Measurements from ENCODE around the gene SYTL3.
A peak's percentile ranks its signal among the peaks of the same experiment; 100 is the strongest.
"Not testable (repeated sequence)": the region's sequence is repeated elsewhere in the genome, so short reads cannot be mapped to it uniquely, and the experiment has no call there.

SYTL3 gene

DNA sequence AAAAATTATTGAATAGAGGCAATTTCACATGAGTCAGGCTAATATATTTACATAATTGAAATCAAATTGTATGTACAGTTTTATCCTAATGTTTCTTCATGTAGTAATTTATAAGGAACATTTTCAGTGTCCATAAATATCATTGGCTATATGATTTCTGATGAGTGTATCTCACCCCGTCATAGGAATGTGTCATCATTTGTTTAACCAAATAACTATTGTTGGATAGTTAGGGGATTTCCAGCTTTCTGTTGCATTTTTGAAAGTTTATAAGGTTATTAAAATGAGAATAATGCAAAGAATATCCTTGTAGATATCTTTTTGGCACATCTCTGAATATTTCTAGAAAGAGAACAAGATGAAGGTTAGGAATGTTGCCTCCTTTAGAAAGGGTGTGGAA, 39.0 kb downstream of the SYTL3 start:
- no peak for DNase-seq (ENCODE audit: low read depth in 2 of 2)

DNA sequence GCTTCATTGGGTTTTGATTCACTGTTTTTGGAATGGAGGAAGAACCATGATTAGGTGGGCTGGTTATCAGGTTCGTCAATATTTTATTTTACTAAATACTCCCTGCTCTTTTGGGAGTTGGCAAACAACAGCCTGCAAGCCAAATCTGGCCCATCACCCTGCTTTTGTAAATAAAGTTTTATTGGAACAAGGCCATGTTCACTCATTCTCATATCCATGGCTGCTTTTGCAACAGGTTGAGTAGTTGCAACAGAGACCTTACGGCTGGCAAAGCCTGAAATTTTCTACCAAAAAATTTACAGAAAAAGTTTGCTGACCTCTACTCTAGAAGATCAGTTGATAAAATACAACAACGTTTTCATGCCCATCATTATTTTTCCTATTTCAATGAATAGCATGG, 45.1 kb downstream of the SYTL3 start:
- DNase-seq (ENCODE audit: low read depth in 2 of 2) = no peak

DNA sequence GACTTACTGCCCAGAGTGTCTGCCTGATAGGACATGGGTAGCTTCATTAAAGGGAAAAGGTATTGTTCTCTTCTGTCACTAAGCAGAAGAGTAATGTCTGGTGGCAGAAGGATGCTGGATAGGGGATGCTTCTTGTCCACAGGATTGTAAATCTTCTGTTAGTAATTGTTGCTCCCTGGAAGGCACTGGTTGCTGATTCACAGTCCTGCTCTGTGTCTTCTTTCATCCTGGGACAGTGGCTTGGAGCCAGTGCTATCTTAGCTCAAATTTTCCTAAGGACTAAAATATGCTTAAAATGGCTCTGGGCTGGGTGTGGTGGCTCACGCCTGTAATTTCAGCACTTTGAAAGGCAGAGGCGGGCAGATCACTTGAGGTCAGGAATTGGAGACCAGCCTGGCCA, 48.0 kb downstream of the SYTL3 start:
- no peak for DNase-seq (ENCODE audit: low read depth in 2 of 2)

DNA sequence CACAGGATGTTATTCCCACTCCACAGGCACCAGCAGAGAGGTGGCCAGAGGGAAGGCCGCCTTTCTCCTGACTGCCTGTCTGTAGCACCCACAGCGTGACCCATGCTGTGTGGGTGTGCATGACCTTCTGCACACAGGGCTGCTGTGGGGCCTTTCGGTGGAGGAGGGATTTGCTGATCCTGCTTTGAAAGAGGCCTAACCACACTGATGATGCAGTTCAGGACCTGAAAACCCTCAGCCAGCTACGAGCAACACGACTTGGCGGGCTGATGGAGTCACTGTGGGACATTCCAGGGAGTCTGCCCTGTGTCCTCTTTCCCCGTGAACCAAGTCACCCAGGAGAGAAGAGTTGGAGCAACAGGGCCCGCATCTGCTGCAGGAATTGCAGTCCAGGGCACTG, 49.1 kb downstream of the SYTL3 start:
- no peak for DNase-seq (ENCODE audit: low read depth in 2 of 2)

DNA sequence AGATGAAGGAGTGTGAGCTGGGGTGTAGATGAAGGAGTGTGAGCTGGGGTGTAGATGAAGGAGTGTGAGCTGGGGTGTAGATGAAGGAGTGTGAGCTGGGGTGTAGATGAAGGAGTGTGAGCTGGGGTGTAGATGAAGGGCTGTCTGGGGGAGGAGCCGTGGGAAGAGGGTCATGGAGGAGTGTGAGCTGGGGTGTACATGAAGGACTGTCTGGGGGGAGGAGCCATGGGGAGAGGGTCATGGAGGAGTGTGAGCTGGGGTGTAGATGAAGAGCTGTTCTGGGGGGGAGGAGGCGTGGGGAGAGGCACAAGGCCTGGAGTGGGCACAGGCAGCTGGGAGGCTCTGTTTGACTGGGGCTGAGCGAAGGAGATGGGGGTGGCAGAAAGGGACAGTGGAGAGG, 51.4 kb downstream of the SYTL3 start:
- DNase-seq (ENCODE audit: low read depth in 2 of 2) = not testable (repeated sequence)

DNA sequence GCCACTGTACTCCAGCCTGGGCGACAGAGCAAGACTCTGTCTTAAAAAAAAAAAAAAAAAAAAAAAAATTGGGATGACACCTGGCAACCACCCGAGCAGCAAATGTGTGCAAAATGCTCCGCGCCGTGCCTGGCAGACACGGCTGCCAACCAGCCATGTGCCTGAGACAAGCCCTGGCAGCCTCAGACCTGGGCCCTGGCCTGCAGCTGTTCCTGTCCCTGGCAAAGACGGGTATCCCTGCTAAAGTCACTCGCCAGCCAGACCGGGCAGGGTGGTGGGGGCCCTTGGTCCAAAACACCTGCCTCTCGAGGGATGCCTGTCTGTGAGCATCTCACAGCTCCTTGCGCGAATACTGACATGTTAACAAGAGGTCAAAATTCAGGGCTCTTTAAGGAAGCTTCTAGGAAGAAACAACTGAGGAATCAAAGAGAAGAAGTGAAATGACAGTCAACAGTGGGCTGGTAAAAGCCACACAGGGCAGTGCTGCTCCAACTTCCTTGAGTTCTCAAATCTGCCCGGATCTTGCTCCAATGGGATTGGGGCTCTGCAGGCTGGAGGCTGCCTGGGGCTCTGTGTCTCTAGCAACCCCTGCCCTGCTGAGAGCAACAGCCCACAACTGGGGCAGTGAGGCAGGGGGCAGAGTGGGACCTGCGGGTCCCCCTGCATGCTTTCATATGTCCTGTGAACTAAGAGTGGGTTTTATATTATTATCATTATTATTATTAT, 53.4 kb downstream of the SYTL3 start:
- no peak for DNase-seq (ENCODE audit: low read depth in 2 of 2)

DNA sequence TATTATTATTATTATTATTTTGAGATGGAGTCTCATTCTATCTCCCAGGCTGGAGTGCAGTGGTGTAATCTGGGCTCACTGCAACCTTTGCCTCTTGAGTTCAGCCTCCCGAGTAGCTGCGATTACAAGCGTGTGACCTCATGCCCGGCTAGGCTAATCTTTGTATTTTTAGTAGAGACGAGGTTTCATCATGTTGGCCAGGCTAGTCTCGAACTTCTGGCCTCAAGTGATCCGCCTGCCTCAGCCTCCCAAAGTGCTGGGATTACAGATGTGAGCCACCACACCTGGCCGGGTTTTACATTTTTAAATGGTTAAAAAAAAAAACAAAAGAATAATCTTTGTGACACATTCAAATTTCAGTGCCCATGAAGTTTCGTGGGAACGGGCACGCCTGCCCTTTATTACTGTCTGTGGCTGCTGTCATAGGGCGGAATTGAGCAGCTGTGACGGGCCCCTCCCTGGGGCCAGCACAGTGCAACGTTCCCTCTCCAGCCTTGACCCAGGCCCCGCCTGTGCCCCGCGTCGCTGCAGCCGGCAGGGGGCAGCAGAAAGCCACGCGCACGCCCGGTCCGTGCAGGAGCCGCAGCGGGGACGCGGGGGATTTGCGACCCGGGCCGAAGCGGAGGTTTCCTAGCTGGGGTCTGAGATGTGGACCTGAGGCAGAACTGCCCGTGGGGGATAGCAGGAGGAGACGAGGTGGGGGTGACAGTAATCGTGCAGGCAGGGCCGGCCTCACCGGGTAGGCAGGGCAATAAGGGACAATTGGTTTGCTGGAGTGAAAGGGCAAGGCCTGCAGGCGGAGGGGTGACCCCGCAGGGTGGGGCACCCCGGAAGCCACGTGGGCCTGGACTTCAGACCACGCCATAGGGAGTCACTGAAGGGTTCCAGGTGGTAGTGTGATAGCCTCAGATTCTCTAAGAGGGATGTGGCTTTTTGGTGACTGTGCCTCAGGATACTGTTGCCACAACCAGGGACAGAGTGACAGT, 54.3 kb downstream of the SYTL3 start:
- DNase-seq (ENCODE audit: low read depth in 2 of 2) = peak; percentile 63 to 68

DNA sequence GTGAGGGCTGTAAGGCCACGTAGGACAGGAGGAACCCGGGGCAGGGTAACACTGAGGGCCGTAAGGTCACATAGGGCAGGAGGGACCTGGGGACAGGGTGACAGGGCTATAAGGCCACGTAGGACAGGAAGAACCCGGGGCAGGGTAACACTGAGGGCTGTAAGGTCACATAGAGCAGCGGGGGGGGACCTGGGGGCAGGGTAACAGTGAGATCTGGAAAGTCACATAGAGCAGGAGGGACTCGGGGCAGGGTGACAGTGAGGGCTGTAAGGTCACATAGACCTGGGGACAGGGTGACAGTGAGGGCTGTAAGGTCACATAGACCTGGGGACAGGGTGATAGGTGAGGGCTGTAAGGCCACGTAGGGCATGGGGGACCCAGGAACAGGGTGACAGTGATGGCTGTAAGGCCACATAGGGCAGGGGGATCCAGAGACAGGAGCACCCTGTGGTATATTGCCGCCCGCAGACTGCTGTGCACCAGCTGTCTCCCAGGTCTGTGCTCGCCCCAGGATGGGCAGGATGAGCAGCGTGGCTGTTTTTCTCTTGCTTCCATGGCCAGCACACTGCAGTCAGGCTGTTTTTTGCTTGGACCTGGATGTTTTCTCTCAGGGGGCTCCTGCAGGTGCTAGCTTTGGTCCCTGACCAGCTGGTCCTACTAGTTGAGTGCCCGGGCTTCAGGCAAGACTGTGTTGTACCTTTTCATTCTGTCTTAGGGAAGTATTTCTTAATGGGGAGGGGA, 55.7 kb downstream of the SYTL3 start:
- DNase-seq (ENCODE audit: low read depth in 2 of 2) = no peak

DNA sequence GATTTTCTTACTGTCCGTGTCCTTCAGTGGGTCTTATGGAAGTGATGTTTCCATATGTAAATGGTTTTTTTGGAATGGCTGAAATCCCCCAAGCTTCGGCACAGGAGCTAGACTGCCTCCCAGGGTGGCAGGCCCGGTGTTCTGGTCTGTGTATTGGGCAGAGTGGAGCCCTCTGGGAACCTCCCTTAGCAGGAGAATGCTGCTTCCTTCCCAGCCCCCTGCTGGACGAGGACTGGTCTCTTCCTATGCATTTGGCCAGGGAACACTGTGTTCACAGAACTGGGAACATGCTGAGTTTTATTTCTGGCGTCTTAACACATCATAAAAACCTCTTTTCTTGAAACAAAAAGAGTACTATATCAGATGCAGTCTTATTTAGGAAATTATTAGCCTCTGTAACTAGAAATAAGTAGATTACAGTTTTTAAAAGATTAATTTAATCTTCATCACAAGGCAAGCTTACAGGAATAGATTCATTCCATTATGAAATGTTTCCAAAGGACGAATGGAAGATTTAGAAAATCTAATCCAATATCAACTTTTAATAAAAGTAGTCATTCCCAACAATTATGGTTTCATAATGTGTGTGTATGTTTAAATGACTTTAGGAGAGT, 56.6 kb downstream of the SYTL3 start:
- DNase-seq (ENCODE audit: low read depth in 2 of 2) = no peak

DNA sequence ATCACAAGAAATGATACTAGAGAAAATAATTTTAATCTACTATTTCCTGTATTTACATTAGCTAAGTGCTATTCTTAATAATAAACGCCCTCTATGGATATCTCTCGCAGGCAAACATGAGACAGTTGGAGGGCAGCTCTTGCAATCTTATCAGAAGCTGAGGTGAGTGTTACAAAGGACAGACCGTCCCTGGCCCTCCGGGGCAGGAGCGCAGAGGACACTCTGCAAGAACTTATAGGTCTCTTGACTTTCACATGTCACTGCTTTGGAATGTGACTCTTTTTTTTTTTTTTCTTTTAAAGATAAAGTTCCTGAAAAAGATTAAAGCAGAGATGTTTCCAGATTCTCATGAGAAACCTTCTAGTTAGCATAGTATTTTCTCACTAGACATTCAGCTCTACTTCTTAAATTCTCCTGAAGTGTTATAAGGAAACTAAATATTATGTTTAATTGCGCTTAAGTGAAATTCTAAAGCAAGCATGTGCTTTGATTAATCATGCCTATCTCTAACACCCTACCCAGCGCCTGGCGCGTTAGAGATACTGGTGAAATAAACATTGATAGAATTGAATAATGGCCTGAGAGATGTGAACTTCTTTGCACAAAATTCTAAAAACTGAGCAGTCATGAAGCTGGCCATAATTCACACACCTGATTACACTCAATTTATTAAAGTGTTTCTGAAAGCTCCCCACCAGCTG, 57.4 kb downstream of the SYTL3 start:
- no peak for DNase-seq (ENCODE audit: low read depth in 2 of 2)

DNA sequence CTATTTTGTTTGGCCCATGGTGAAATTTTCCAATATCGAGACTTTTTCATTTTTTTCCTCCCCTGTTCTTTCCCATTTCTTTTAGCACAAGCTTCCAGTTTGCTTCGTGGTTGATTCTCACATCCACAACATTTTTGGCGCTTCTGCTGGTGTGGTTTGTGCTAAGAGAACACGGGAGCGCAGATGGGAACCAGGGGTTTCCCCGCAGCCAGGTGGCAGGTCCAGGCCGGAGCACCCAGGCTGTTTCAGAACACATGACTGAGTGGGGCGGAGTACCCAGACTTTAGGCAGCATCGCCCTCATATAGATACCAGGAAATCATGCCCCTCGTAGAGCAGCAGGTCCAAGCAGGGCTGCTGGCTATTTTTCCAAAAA, 58.0 kb downstream of the SYTL3 start:
- no peak for DNase-seq (ENCODE audit: low read depth in 2 of 2)

DNA sequence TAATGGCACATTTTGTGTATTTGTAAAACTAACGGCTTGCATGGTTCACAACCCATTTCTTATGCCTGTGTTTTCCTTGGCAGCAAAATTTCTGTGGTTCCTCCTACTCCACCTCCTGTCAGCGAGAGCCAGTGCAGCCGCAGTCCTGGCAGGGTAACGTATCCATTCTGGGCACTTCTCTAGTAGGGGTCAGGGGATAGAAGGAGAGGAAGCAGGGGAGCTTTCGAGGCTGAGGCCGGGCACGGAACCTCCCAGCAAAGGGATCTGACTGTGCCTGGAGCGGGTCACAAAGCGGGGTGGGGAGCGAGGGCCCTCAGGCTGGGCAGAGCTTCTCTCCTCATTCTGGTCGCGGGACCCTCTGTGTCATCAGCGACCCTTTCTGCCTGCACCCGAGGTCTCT, 58.4 kb downstream of the SYTL3 start:
- DNase-seq (ENCODE audit: low read depth in 2 of 2) = no peak

DNA sequence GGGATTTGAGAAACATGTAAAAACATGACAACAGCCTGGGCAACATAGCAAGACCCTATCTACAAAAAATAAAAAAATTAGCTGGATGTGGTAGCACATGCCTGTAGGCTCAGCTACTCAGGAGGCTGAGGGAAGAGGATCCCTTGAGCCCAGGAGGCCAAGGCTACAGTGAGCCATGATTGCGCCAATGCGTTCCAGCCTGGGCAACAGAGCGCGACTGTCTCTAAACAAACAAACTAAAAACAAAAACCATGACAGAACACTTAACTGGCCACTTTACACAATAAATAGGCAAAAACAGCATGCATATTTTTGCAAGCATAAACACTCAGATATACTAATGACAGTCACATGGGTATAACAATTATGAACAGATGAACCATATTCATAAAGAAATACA, 60.0 kb downstream of the SYTL3 start:
- no peak for DNase-seq (ENCODE audit: low read depth in 2 of 2)

DNA sequence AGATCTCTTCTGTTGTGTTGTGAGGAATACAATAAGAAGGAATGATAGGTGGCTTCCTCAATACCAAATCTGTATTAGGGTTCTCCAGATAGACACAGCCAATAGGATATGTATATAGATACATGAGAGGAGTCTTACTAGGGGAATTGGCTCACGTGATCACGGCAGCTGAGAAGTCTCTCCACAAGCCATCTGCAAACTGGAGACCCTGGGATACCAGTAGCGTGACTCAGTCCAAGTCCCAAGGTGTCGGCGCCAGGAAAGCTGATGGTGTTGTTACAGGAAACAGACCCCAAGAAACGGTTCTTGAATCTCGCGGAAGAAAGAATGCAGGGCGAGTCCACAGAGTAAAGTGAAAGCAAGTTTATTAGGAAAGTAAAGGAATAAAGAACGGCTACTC, 61.4 kb downstream of the SYTL3 start:
- DNase-seq (ENCODE audit: low read depth in 2 of 2) = no peak

DNA sequence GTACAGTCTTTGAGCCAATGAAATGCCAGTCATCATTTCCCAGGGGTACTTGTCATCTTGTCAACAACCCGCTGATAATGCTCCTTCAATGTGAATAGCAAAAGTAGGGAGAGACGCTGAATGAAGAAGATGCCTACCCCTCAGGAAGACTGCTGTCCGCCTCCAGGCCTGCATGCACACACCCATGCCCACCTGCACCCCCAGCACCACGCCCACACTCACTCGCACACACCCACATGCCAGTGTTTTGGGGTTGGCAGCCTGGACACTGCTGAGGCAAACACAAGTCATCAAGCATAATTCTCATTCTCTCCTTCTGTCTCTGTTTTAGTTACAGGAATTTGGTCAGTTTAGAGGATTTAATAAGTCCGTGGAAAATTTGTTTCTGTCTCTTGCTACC, 63.6 kb downstream of the SYTL3 start:
- DNase-seq (ENCODE audit: low read depth in 2 of 2) = no peak

DNA sequence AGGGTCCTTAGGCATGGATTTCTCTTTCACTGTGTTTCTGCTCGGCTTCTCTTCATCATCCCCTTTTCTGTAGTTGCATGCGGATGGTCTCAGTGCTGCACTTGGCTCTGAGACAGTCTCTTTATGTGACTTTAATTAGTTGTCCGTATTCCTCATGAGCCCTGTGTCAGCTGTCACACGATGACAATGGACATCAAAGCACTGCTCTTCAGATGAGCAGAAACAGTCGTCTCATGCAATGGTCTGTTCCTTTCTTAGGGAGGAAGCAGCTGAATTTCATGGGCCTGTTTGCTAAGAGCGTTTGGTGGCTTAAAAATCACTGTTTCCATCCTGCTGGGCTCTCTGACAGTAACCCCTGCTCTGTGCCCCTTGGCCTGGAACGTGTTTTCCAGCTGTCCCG, 64.9 kb downstream of the SYTL3 start:
- DNase-seq (ENCODE audit: low read depth in 2 of 2) = no peak

DNA sequence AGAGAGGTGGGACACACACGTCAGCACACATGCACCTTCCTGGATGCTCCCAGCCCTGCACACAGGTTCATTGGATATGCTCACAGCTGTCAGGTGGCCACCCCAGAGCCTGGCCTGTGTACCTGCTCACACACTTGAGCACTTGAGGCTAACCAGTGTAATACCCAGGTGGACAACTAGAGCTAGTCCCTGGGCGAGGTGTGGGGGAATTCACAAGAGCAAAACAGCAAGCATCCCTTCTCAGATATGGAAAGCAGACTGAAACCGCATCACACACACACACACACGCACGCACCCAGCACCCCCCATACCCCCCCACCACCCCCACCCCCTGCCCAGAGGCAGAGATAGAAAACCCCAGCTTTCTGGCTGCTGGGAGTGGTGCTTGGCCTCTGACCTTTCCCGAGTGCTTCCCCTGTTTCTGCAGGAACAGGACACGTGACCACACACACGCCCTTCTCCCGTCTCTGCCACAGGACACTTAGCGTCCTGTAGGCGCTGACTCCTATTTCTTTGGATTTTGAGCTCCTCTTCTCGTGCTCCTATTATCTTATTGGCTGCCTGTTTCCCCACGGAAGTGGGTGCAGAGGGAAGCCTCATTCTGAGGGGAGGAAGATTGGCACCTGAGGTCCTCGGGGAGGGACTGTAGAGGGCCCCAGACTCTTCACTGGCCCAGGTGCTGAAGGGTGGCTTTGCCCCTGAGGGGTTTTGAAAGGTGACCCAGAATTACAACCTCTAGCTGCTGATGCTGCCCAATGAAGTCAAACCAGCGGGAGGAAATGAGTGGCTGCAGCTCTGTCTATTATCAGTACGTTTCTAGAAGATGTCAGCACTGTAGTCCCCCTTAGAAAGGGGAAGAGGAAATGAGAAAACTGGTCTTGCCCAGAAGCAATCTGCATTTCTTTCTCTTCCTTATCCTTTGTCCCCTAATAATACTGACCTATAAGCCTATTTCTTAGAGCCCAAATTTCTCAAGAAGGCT, 65.8 kb downstream of the SYTL3 start:
- DNase-seq (ENCODE audit: low read depth in 2 of 2) = no peak

DNA sequence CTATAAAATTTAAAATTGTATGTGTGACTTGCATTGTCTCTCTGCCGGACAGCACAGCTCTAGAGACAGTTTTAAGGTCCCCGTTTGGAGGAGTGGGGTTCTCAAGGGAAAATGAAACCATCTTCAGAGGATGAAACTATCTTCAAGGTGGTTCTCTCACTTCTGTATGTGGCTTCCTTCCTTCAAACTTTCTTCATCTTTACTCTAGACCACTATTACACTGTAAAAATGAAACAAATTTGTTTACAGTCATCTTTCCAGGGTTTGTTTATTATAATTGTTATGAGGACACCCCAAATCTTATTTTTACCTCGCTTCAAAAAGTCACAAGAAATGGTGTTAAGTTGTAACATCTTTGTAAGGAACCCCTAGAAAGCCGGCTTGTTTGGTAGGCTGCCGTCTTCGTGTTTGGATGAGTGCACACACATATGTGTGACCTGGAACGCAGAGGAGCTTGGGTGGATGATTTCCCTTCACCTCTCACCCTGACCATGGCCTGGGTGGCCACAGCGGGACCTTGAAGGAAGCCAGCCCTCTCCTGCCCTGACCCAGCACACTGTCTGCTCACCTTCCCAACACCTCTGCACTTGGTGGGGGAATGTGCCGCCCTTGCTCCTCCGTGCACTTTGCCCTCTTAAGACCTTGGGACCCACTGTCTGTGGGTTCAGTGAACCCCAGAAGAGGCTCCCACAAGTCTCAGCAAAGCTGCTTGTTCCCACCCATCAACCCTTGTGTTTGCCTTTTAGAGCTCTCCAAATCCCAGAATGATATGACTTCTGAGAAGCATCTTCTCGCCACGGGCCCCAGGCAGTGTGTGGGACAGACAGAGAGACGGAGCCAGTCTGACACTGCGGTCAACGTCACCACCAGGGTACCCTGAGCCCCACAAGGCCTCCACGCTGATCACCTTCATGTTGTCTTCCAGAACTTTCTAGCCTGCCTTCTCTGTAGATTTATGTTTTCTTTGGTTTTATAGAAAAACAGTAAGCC, 67.8 kb downstream of the SYTL3 start:
- no peak for DNase-seq (ENCODE audit: low read depth in 2 of 2)

Measured in activated CD4-positive, alpha-beta T cell treated with anti-CD3 and anti-CD28 coated beads for 24 hours (primary cell).